Activated naive CD4-positive, alpha-beta T cell treated with anti-CD3 and anti-CD28 coated beads for 36 hours (primary cell): ENCODE data around the gene STH. TPM values are rescaled to one million over a fixed set of nuclear protein-coding genes. Genes with fewer than 3 reads are reported as not detected.

ENCODE experiments used
- CTCF ChIA-PET: fragments of 350-600 bp; sonication (Branson Sonifier 250); formaldehyde crosslinking; loops from one replicate; lab custom pipeline; 2021; ENCODE audit warnings: antibody characterized with exemption; lab: Charles Lee
- DNase-seq: peaks from one replicate; pipeline ENCODE4 v3.0.0-alpha.2; 2020
- H3K27ac Mint-ChIP-seq: one replicate; pipeline ENCODE4 v1.8.0; 2021; ENCODE audit warnings: mild to moderate bottlenecking, mixed read lengths
- H3K27me3 Mint-ChIP-seq: one replicate; pipeline ENCODE4 v1.8.0; 2021; ENCODE audit warnings: low read depth, mixed read lengths
- H3K36me3 Mint-ChIP-seq: one replicate; pipeline ENCODE4 v1.8.0; 2021; ENCODE audit warnings: low read depth, mixed read lengths
- H3K4me1 Mint-ChIP-seq: one replicate; pipeline ENCODE4 v1.8.0; 2021; ENCODE audit warnings: low read depth, mixed read lengths
- H3K4me3 Mint-ChIP-seq: one replicate; pipeline ENCODE4 v1.8.0; 2021; ENCODE audit warnings: mild to moderate bottlenecking, moderate library complexity, mixed read lengths
- H3K9me3 Mint-ChIP-seq: one replicate; pipeline ENCODE4 v1.8.0; 2021; ENCODE audit warnings: mixed read lengths
- intact Hi-C: fragments of 100-400 bp; cut with micrococcal nuclease; formaldehyde crosslinking; loops from one replicate; pipeline ENCODE4 v1.15.1; 2023
- total RNA-seq, 2 experiments: library from RNA; stranded (reverse); gene quantifications; one replicate each; pipeline ENCODE4 v1.2.3, GENCODE V29; 2021

STH gene
- total RNA-seq, 2 experiments from 2014 or later: not detected

GRCh38 chr17:45979137-45979536 is 19.9 kb upstream of the STH start:
- DNase-seq: no peak
- intact Hi-C loops: no loop called here
- Mint-ChIP-seq H3K36me3 (no peaks in the 10 kb centered on the region), H3K9me3 (no peaks in the 10 kb centered on the region), H3K27ac (no peak overlapping the region), H3K4me1 (no peaks in the 10 kb centered on the region), H3K4me3 (no peak overlapping the region), H3K27me3 (no peaks in the 10 kb centered on the region)
- CTCF ChIA-PET: interaction anchor here (1.1 kb wide), 1 partner anchor 105 kb away, joined by 3 read pairs; no protein-coding TSS in a partner anchor

GRCh38 chr17:45980855-45981254 is 18.2 kb upstream of the STH start:
- Mint-ChIP-seq H3K4me1 (no peaks in the 10 kb centered on the region), H3K36me3 (no peaks in the 10 kb centered on the region), H3K27me3 (no peaks in the 10 kb centered on the region), H3K4me3 (no peak overlapping the region), H3K9me3 (no peaks in the 10 kb centered on the region), H3K27ac (no peak overlapping the region)
- intact Hi-C loops: no loop called here
- CTCF ChIA-PET: no interaction called here
- DNase-seq: no peak

- H3K27ac Mint-ChIP-seq: no peak overlapping the region
- CTCF ChIA-PET: interaction anchor here (0.7 kb wide), 1 partner anchor 22 kb away, joined by 5 read pairs; no protein-coding TSS in a partner anchor
- intact Hi-C loops: no loop called here
Observed at GRCh38 chr17:45981306-45981705, 17.7 kb upstream of the STH start.

GRCh38 chr17:45982791-45983613 is 16.0 kb upstream of the STH start:
- no peaks in the 10 kb centered on the region for H3K9me3 Mint-ChIP-seq
- intact Hi-C loops: no loop called here
- H3K4me3 Mint-ChIP-seq: no peak overlapping the region
- H3K4me1 Mint-ChIP-seq: no peaks in the 10 kb centered on the region
- no peaks in the 10 kb centered on the region for H3K36me3 Mint-ChIP-seq
- H3K27ac Mint-ChIP-seq: no peak overlapping the region
- no peak for DNase-seq
- CTCF ChIA-PET: no interaction called here
- no peaks in the 10 kb centered on the region for H3K27me3 Mint-ChIP-seq

More at GRCh38 chr17:45981306-45981705, 17.7 kb upstream of the STH start:
- no peaks in the 10 kb centered on the region for H3K36me3 Mint-ChIP-seq
- H3K9me3 Mint-ChIP-seq: no peaks in the 10 kb centered on the region
- H3K4me3 Mint-ChIP-seq: no peak overlapping the region
- H3K4me1 Mint-ChIP-seq: no peaks in the 10 kb centered on the region
- no peak for DNase-seq
- H3K27me3 Mint-ChIP-seq: no peaks in the 10 kb centered on the region

- Mint-ChIP-seq H3K4me1 (no peaks in the 10 kb centered on the region), H3K27me3 (no peaks in the 10 kb centered on the region), H3K9me3 (no peaks in the 10 kb centered on the region), H3K27ac (no peak overlapping the region), H3K36me3 (no peaks in the 10 kb centered on the region), H3K4me3 (no peak overlapping the region)
- intact Hi-C loops: no loop called here
- DNase-seq: no peak
- CTCF ChIA-PET: no interaction called here
Observed at GRCh38 chr17:45983614-45984310, 15.3 kb upstream of the STH start.

GRCh38 chr17:45984368-45984767 is 14.7 kb upstream of the STH start:
- no peaks in the 10 kb centered on the region for H3K36me3 Mint-ChIP-seq
- H3K4me3 Mint-ChIP-seq: no peak overlapping the region
- CTCF ChIA-PET: no interaction called here
- no peaks in the 10 kb centered on the region for H3K9me3 Mint-ChIP-seq
- DNase-seq: no peak
- no peaks in the 10 kb centered on the region for H3K27me3 Mint-ChIP-seq
- no peak overlapping the region for H3K27ac Mint-ChIP-seq
- no peaks in the 10 kb centered on the region for H3K4me1 Mint-ChIP-seq
- intact Hi-C loops: no loop called here

- Mint-ChIP-seq H3K9me3 (no peaks in the 10 kb centered on the region), H3K4me1 (no peaks in the 10 kb centered on the region), H3K27me3 (no peaks in the 10 kb centered on the region), H3K27ac (no peak overlapping the region), H3K4me3 (no peak overlapping the region), H3K36me3 (no peaks in the 10 kb centered on the region)
- CTCF ChIA-PET: no interaction called here
- no peak for DNase-seq
- intact Hi-C loops: no loop called here
Observed at GRCh38 chr17:45985447-45985846, 13.6 kb upstream of the STH start.

- Mint-ChIP-seq H3K4me1 (no peaks in the 10 kb centered on the region), H3K9me3 (no peaks in the 10 kb centered on the region), H3K27me3 (no peaks in the 10 kb centered on the region), H3K36me3 (no peaks in the 10 kb centered on the region), H3K27ac (no peak overlapping the region), H3K4me3 (no peak overlapping the region)
- CTCF ChIA-PET: no interaction called here
- DNase-seq: no peak
- intact Hi-C loops: no loop called here
Observed at GRCh38 chr17:45986056-45986455, 13.0 kb upstream of the STH start.

GRCh38 chr17:45987706-45988105 is 11.3 kb upstream of the STH start:
- Mint-ChIP-seq H3K27me3 (no peaks in the 10 kb centered on the region), H3K36me3 (no peaks in the 10 kb centered on the region), H3K4me3 (no peak overlapping the region), H3K9me3 (no peaks in the 10 kb centered on the region), H3K4me1 (no peaks in the 10 kb centered on the region), H3K27ac (no peak overlapping the region)
- CTCF ChIA-PET: no interaction called here
- intact Hi-C loops: no loop called here
- no peak for DNase-seq

- intact Hi-C loops: no loop called here
- Mint-ChIP-seq H3K4me3 (no peak overlapping the region), H3K9me3 (no peaks in the 10 kb centered on the region), H3K27ac (no peak overlapping the region), H3K27me3 (no peaks in the 10 kb centered on the region), H3K36me3 (no peaks in the 10 kb centered on the region), H3K4me1 (no peaks in the 10 kb centered on the region)
- no peak for DNase-seq
- CTCF ChIA-PET: interaction anchor here (1.8 to 1.9 kb wide), 2 partner anchors 12 to 13 kb away, joined by 6 read pairs; no protein-coding TSS in a partner anchor
Observed at GRCh38 chr17:45989759-45990158, 9.3 kb upstream of the STH start.

- no peaks in the 10 kb centered on the region for H3K4me1 Mint-ChIP-seq
- intact Hi-C loops: no loop called here
- no peaks in the 10 kb centered on the region for H3K36me3 Mint-ChIP-seq
- no peaks in the 10 kb centered on the region for H3K27me3 Mint-ChIP-seq
- H3K9me3 Mint-ChIP-seq: no peaks in the 10 kb centered on the region
- CTCF ChIA-PET: interaction anchor here (0.6 to 1.9 kb wide), 3 partner anchors 11 to 1310 kb away, joined by 5 to 6 read pairs (median 6); no protein-coding TSS in a partner anchor
- H3K4me3 Mint-ChIP-seq: no peak overlapping the region
- no peak overlapping the region for H3K27ac Mint-ChIP-seq
- no peak for DNase-seq
Observed at GRCh38 chr17:45990886-45991285, 8.2 kb upstream of the STH start.

GRCh38 chr17:45991341-45991740 is 7.7 kb upstream of the STH start:
- H3K36me3 Mint-ChIP-seq: no peaks in the 10 kb centered on the region
- H3K4me3 Mint-ChIP-seq: no peak overlapping the region
- DNase-seq: no peak
- intact Hi-C loops: no loop called here
- CTCF ChIA-PET: interaction anchor here (1.9 kb wide), 1 partner anchor 12 kb away, joined by 6 read pairs; no protein-coding TSS in a partner anchor
- no peak overlapping the region for H3K27ac Mint-ChIP-seq
- H3K27me3 Mint-ChIP-seq: no peaks in the 10 kb centered on the region
- H3K9me3 Mint-ChIP-seq: no peaks in the 10 kb centered on the region
- no peaks in the 10 kb centered on the region for H3K4me1 Mint-ChIP-seq
